ENCODE measurements around the gene SCYGR1.
"Not testable (repeated sequence)": the region's sequence is repeated elsewhere in the genome, so short reads cannot be mapped to it uniquely, and the experiment has no call there.

DNA sequence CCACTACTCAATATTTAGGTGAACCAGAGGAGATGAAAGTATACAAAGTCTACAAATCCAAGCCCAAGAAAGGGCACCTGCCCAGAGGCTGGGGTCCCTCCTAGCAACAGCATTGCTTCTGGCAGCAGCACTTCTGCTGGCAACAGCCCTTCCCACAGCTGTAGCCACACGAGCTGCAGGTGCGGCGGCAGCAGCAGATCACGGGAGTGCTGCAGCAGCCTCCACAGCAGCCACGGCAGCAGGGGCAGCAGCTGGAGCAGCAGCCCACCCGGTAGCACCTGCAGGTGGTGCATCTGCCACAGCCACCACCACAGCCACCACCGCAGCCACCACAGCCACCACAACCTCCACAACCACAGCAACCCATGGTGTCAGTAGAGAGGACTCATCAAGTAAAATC is at the start of gene SCYGR1:
- TF ChIP-seq POLR2A (IDR thresholded peaks at IDR 0.05; ENCODE audit: low read length); GATA1 (IDR thresholded peaks at IDR 0.05; ENCODE audit: low read depth, low read length): not testable (repeated sequence)

Data from erythroblast (primary cell).